ENCODE measurements around the gene OR5M10.
"Not testable (repeated sequence)": the region's sequence is repeated elsewhere in the genome, so short reads cannot be mapped to it uniquely, and the experiment has no call there.

The OR5M10 gene

GRCh38 chr11:56577621-56578020, at the start of gene OR5M10:
Gene OR5M10 (minus strand): TSS chr11:56577721. CDS start chr11:56577721, 0 bp downstream.
- no peak for DNase-seq

- DNase-seq: no peak
Observed at GRCh38 chr11:56625946-56626345, 48.4 kb upstream of the OR5M10 start.

DNA sequence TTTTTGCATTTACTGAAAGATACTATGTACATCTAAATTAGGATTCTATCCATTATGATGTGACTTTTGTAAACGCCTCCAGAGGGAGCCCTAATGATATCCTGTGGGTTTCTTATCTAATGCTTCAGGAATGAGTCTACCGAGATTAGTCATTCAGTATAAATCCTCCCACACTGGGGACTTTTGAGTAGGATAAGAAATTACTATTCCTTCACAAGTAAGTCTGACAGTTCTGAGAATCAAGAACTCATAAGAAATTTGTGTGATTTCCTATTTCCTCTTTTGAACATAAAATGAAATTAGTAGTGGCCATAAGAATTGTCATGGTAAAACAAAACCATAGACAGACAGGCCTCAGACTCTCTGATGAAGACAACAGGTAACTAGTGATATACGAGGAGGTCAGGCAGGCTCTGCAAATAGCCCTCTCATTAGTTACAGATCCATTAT, 47.2 kb upstream of the OR5M10 start:
- no peak for DNase-seq

DNA sequence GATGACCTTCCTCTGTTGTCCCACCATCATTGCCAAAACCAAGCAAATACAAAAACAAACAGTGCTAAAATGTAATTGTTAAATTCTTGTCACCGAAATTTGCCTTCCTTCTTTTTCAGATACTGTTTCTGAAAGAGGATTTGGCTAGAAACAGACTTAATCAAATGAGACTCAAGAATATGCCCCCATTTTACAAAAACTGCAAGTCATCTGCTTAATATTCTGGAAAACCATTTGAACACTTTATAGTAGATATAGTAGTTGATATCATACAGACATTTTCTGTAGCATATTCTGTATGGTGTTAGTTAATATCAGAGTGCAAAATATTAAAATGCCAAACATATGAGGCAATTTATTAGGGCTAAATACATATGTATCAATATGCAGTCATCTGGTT, 33.7 kb upstream of the OR5M10 start:
- DNase-seq: no peak

GRCh38 chr11:56592088-56592717, 14.7 kb upstream of the OR5M10 start:
- not testable (repeated sequence) for DNase-seq

- DNase-seq: no peak
Observed at GRCh38 chr11:56558574-56558973, 18.9 kb downstream of the OR5M10 start.

- DNase-seq: not testable (repeated sequence)
Observed at GRCh38 chr11:56554691-56555090, 22.8 kb downstream of the OR5M10 start.

GRCh38 chr11:56545531-56545930, 32.0 kb downstream of the OR5M10 start:
- no peak for DNase-seq

DNA sequence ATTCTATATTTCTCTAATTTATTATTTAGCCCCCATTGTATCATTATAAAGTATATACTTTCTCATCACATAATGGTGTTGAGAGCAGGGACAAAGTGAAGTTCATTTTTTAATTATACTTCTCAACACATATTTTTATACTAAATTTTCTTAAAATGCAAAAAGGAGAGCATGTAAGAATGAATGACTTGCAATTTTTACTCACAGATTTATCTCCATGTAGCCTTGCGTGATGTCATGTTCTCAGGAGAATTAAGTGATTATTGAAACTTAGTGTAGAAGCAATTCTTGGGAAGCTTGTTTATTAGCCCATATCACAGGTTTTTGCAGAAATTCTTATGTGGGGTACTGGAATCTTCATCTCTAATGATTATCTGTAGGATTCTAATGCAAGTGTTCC, 33.8 kb downstream of the OR5M10 start:
- DNase-seq: no peak

DNA sequence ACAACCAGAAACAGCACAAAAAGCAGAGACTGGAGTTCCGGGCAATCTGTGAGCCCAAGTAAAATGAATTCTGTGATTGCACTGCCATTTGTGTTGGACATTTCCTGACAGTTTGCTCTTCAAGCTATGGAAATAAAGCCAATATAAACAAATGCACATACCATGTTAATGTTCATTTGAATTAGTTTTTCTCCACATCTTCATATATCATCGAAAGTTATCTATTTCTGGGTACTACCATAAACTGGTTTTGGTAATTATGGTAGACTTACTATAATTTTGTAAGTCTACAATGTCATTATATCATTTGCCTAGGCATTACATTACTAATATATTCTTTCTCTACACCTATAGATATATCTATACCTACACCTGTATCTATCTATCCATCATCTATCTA, 34.4 kb downstream of the OR5M10 start, which contains the start of gene OR5M11:
OR5M11 (minus strand) TSS at position 101 of the 400 bp plus-strand sequence; CDS start at position 101, 0 bp downstream.
- no peak for DNase-seq

- no peak for DNase-seq
Observed at GRCh38 chr11:56533054-56533740, 44.3 kb downstream of the OR5M10 start.

DNA sequence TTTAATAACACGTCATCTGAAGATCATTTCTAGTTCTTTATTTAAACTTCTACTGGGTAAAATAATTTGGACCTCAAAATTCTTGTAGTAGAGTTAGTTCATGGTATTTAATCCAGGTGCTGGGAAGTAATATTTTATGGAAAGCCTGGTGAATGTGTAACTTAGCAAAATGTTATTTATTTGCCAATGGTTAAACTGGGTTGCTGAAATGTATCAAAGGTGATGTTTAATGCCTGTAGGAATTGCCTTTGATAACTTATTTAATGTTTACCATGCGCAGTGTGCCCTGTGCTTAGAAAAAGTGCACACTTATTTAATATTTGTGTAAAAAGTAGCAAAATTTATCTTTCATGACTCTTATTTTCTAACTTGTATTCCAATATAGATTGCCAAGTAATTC, 45.7 kb downstream of the OR5M10 start:
- no peak for DNase-seq

Data from NCI-H2107 (cell line).